Measurements from ENCODE around the gene POFUT1.
A peak's percentile ranks its signal among the peaks of the same experiment; 100 is the strongest.
"Not testable (repeated sequence)": the region's sequence is repeated elsewhere in the genome, so short reads cannot be mapped to it uniquely, and the experiment has no call there.

POFUT1 gene

DNA sequence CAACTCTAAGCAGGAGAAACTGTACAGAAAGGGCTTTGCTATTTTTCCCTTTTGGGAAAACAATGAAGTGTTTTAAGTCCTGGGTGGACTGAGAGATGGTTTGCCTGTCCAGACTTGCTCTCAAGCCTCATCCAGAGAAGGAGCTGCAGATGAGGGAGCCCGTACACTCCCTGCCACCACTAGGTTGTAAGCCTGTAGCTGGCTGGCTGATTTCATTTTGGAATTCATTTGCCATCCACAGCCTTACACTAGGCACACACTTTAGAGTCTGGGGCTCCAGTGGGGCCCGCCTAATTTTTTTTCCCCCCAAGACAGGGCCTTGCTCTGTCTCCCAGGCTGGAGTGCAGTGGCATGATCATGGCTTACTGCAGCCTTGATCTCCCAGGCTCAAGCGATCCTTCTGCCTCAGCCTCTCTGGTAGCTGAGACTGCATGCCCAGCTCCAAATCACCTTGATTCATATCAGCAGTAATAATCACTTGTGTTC, 28.4 kb downstream of the POFUT1 start:
- DNase-seq: no peak

DNA sequence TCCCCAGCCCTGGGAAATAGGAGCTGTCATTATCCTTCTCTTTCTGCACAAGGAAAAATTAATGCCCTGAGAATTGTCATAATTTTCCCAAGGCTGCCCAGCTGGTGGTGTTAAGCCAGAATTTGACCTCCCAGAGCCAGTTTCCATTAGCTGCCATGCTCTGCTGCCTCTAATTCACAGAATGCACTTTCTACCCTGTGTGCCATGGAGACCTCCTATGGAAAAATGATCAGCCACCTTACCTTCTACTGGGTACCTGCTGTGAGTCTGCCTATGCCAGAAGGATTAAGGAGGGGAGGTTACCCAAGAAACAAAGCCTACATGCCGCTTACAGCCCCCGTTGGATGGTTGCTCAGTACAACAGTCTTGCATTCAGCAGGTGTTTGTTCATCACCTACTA, 29.1 kb downstream of the POFUT1 start:
- DNase-seq: no peak

DNA sequence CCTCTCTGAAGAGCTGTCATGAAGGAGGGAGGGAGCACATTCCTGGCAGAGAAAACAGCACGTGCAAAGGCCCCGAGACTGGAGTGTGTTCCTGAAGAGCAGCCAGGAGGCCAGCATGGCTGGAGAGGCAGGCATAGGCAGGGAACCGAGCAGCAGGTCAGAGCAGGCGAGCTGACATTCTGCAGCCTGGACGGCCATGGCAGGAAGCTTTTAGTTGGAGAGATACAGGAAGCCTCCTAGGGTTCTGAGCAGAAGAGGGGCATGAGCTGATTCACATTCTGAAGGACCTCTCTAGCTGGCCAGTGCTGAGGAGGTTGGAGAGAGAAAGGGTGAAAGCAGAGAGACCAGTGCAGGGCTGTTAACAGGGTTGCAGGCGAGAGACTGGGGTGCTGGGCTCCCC, 29.7 kb downstream of the POFUT1 start:
- no peak for DNase-seq

DNA sequence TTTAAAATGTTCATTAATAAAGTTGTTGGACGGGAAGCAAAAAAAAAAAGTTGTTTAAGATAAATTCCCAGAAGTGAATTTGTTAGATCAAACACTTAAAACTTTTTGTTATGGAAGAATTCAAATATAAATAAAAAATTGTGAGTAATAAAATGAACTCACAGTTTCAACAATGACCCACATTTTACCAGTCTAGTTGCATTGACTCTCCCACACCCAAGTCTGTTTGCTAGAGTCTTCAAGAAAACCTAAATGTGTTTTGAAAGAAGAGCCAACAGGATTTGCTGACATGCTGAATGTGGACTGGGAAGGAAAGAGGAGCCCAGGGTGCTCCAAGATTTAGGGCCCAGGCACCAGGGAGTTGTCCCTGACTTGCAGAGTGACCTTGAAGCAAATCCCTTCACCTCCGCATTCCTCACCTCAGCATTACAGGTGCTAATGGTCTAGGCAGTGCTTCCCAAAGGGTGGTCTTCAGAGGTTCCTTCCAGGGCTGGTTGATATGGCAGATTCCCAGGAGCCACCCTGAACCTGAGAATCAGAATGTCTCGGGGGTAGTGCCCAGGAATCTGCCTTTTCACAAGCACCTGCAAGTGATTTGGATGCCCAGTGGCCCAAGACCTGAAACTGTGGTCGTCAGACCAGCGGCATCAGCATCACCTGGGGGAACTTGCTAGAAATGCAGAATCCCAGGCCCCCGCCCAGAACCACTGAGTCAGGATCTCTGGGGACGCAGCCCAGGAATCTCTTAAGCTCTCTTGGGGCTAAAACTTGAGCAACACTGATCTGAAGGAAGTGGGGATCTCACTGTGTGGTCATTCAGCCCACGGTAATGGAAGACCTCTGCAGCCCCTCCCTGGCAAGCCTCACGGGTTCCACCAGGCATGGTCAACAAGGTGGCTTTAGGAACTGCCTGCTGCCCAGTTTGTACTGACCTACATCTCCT, 31.1 kb downstream of the POFUT1 start:
- DNase-seq: no peak

DNA sequence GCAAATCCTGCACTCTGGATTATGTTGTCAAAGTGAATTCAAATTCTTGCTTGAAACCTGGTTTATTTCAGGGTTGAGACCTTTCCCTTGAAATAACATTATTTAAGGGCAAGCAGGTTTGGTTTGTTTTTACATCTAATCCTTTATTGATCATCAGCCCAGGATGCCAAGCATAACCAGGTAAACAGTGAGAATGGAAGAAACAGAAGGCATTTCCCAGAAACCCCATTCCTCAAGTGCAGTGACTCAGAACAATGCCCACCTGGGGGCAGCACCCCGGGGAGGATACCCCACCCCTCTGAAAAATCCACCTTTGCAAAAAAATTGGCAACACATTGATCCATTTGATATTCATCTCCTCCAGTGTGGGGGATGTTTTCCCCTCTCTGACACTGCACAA, 32.5 kb downstream of the POFUT1 start:
- DNase-seq: peak in 1 of 2 experiments; percentile 21

DNA sequence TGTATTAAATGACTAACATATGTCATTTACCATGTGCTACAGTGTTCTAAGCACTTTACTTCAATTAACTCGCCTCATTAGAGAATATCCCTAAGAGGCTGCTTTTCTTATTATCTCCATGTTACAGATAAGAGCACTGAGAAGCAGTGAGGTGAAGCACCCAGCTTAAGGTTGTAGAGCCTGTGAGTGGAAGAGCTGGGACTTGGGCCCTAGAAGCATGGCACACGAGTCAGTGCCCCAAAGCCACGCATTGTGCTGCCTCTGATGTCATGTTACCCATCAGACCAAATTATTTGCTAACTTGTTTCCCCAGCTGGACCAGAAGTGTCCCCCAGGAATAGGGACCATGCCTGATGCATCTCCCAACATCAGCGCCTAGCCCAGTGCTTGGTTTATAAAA, 34.1 kb downstream of the POFUT1 start:
- peak; percentile 77 to 93 for DNase-seq

DNA sequence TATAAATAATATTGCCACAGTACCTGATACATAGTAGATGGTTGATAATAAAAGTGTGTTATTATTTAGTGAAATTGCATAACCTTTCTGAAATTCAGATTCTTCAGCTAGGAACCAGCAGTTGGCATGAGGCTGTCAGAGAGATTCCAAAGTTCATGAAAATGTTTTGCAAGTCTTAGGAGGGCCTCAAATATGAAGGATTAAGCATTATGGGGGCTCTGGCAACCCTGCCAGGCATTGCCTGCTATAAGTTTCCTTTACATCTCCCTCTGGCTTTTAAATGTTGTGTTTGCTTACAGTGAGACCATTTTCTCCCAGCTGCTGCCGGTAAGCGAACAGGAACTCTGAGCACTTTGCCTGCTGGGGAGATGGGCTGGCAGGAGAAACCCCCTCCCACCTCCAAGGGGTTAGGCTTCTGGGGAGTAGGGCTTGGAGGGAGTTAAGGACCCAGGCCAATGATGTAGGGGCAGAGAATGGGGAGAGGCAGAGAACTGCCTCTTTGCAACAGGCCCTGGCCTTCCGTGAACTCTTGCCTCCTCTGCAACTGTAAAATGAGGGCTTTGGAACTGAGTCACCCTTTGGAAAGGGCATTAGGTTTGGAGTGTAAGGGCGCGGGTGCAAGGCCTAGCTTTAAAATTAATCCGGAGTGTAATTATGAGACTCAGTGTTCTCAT, 36.6 kb downstream of the POFUT1 start:
- DNase-seq: no peak

DNA sequence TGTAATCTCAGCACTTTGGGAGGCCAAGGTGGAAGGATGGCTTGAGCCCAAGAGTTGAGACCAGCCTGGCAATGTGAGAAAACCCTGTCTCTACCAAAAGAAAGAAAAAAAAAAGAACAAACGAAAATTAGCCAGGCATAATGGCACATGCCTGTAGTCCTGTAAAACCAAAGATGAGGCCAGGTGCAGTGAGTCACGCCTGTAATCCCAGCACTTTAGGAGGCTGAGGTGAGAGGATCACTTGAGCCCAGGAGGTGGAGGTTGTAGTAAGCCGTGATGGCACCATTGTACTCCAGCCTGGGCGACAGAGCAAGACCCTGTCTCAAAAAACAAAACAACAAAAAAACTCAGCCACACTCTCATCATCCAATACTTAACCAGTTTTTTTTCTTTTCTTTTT, 37.3 kb downstream of the POFUT1 start:
- no peak for DNase-seq

DNA sequence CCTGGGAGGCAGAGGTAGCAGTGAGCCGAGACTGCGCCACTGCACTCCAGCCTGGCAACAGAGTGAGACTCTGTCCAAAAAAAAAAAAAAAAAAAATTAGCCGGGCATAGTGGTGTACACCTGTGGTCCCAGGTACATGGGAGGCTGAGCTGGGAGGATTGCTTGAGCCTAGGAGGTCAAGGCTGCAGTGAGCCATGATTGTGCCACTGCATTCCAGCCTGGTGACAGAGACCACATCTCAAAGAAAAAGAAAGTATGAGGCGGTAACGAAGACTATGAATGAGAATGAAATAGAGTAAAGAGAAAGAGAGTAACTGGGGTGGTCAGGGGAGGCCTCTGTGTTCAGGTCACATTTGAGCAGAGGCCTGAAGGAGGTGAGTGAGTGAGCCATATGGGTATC, 38.5 kb downstream of the POFUT1 start:
- DNase-seq: not testable (repeated sequence)

DNA sequence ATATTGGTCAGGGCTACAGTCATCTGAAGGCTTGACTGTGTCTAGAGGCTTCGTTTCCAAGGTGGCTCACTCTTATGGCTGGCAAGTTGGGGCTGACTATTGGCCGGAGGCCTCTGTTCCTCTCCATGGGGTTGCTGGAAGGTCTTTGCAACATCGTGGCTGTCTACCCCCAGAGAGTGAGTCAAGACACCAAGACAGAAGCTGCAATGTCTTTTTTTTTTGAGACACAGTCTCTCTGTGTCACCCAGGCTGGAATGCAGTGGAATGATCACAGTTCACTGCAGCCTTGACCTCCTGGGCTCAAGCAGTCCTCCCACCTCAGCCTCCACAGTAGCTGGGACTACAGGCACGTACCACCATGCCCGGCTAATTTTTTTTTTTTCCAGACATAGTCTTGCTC, 40.4 kb downstream of the POFUT1 start:
- DNase-seq: no peak

DNA sequence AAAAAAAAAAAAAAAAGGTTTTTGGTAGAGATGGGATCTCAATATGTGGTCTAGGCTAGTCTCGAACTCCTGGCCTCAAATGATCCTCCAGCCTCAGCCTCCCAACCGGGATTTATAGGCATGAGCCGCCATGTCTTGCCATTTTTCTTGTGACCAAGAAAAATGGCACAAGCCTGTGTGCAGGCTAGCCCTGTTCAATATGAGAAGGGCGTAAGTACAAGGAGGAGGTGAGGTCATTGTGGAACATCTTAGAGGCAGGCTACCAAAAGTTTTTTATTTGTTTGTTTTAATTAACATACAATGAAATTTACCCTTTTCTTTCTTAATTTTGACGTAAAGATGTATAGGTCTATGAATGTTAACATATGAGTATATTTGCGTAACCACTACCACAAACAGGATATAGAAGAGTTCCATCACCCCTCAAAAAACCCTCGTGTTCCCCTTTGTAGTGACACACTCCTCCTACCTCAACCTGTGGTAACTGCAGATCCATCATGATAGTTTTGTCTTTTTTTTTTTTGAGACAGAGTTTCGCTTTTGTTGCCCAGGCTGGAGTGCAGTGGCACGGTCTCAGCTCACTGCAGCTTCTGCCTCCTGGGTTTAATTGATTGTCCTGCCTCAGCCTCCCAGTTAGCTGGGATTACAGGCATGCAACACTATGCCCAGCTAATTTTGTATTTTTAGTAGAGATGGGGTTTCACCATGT, 41.5 kb downstream of the POFUT1 start:
- no peak for DNase-seq

DNA sequence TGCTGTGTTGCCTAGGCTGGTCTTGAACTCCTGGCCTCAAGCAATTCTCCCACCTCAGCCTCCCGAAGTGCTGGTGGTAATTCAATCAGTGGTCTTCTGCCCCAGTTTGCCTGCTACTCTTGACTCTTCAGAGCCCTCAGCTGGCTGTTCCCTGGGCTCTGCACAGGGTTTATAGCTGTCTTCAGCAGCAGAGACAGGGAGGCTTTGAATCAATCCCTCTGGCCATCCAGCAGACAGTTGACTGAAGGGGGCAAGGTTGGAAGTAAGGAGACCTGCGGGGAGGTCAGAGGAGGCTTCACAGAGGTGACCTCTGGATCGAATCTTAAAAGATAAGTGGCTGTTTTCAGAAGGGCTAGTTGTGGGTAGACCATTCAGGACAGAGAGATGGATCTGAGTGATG, 43.8 kb downstream of the POFUT1 start:
- no peak for DNase-seq

DNA sequence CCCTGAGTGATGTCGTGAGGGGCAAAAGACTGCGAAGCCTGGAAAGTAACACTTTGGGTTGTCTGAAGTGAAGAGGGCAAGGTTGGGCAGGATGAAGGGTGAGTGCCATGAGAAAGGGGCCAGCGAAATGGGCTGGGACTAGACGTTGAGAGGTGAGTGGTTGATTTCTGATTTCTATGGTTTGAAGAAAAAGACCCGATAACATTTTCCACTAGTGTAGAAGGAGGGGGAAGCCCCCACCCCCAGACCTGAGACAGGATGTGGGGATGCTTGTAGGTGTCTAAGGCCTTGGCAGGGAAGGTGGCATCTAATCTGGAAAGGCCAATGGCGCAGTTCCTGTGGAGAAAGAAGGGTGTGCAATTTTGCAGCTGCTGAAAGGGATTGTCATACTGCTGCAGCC, 44.5 kb downstream of the POFUT1 start:
- no peak for DNase-seq

DNA sequence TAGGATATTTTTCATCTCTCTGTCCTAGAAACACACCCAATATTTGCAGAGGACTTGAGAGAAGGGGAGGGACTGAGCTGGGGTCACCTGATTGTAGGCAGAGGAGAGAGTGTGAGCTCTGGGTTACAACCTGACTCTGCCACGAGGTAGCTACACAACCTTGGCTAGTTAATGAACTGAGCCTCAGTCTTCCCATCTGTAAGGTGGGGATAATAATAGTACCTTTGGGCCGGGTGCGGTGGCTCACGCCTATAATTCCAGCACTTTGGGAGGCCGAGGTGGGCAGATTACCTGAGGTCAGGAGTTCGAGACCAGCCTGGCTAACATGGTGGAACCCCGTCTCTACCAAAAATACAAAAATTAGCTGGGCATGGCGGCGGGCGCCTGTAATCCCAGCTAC, 53.3 kb downstream of the POFUT1 start:
- not testable (repeated sequence) for DNase-seq

DNA sequence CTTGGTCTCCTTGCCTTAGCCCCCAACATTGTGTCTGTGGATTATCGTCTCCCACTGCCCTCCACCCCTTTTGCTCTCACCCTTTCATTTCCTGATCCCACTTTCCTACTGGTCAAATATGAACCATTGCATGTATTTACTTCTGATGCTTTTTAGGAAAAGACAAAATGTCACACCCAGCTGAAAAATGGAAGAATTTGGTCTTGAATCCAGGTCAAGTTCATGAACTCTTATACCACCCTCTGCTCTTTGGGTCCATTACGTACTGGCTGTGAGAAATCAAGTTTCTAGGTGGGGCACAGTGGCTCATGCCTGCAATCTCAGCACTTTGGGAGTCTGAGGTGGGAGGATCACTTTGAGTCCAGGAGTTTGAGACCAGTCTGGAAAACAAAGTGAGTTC, 54.0 kb downstream of the POFUT1 start:
- no peak for DNase-seq

DNA sequence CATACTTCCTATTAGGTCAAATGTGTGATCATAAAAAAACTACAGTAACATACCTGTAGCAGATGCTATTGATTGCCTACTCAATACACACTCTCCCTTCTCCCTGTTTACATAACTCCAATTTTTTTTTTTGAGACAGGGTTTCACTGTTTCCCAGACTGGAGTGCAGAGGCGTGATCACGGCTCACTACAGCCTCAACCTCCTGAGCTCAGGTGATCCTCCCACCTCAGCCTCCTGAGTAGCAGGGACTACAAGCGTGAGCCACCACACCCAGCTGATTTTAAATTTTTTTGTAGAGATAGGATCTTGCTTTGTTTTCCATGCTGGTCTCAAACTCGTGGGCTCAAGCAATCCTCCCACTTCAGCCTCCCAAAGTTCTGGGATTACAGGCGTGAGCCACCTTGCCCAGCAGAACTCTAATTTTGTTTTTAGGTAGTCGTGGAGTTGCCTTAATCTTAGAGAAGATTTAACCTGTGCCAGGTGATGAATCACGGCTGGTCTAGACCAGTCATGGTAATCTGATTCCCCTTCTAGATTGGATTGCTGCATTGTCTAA, 55.8 kb downstream of the POFUT1 start:
- DNase-seq: no peak

DNA sequence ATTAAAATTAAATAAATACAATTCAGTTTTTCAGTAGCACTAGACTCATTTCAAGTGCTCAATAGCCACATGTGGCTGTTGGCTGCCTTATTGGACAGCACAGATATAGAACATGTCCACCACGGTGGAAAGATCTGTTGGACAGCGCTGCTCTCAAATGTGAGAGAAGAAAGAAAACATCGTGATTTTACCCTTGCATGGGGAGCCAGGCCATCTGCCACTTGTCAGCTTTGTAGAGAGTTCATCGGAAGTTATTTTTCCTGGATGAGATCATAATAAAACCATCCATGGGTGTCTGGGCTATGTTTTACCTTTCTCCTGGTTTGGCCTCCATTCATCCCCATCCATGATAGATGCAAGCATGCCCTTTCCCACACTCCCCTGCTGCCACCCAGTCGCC, 63.9 kb downstream of the POFUT1 start:
- DNase-seq: peak in 1 of 2 experiments; percentile 42

DNA sequence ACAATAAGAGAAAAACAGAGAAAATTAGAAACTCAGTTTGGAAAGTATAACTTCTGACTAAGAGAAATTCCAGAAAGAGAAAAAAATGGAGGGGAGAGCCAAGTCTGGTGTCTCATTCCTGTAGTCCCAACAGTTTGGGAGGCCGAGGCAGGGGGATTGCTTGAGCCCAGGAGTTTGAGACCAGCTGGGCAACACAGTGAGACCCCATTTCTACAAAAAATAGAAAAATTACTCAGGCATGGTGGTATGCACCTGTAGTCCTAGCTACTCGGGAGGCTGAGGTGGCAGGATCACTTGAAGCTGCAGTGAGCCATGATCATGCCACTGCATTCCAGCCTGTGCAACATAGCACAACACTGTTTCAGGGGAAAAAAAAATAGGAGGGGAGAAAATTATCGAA, 66.7 kb downstream of the POFUT1 start:
- no peak for DNase-seq

DNA sequence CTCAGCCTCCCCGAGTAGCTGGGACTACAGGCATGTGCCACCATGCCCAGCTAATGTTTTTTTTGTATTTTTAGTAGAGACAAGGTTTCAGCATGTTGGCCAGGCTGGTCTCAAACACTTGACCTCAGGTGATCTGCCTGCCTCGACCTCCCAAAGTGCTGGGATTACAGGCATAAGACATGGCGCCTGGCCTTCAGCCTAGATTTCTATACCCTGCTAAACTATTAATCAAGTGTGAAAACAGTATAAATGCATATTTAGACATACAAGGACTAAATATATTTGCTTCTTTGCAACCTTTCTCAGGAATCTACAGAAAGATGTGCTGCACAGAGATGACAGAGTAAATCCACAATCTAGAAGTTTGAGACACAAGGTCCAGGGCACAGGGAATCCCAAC, 67.5 kb downstream of the POFUT1 start:
- not testable (repeated sequence) for DNase-seq

DNA sequence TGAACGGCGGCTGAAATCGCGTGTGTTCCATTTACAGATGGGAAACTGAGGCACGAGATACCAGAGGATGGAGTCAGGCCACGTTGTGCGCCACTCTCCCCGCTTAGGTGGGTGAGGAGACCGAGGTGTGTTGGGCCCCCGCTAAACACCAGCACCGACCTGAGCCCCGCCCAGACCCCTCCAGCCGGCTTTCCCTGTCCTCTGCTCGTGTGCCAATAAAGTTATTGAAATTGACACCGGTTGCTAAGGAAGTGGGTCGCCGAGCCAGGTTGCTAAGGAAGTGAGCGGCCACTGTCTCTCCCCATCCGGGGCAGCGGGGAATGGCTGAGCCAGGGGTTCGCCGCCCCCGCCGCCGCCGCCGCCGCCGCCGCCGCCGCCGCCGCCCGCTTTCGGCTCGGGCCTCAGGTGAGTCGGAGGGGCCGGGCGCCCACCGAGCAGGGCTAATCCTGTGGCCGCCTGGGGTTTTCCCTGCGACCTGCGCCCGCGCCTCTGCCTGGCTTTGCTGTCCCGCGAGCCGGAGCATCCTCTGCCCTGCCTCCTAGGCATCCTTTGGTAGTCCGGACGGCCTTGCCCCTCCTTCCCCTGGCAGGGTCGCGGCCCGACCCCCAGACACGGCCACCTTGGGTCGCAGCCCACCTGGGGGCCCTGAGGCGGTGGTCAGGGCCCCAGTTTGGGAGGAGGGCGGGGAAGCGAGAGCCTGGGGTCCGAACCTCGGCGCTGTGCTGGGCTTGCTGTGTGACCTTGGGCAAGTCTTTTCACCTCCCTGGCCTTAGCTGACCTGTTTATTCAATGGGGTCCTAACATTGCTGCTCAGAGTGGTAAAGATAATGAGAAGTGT, 69.9 kb downstream of the POFUT1 start, which contains the start of gene KIF3B:
KIF3B (plus strand) TSS at position 291 of the 838 bp plus-strand sequence. CDS start 32,127 bp downstream, outside the sequence.
- peak; percentile 82 to 91 for DNase-seq

DNA sequence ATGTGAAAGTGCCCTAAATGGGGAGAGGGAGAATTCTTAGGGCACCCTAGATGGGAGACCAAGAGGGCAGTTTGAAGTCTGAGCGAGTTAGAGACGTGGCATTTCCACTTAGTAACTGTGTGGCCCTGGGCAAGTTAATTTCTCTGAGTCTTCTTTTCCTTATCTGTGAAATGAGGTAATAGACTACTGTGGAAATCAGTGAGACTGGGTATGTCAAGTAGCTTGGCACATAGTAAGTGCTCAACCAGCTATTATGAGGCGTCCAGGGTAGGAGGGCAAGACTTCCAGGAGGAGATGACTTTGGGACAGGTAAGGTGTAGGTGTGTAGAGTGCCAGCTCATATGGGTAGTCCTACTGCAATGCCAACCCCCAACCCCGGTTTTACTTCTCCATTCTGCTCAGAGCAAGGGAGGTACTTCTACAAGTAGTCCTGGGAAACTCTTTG, 70.5 kb downstream of the POFUT1 start:
- DNase-seq: no peak

DNA sequence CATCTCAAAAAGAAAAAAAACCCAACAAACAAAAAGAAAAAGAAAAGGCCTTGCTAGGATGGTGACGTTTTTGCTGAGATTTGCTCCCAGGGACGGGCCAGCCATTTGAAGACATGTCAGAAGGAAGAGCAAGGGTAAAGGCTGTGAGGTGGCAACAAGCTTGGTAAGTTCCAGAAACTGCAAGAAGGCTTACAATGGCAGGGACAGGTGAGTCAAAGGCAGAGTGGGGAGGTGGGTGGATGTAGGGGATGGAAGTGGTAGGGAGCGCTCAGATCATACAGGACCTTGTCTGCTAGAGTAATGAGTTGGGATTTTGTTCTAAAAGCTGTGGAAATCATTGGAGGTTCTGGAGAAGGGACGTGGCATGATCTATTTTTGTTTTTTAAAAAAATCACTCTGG, 74.0 kb downstream of the POFUT1 start:
- no peak for DNase-seq

Measured in NCI-H524 (cell line).